ENCODE results near the gene FHIT. TPM values are rescaled to one million over a fixed set of nuclear protein-coding genes. Genes with fewer than 3 reads are reported as not detected.

Gene FHIT
- total and polyA plus RNA-seq, 2 experiments from 2014 or later, result 0.22 to 0.90 TPM

DNA sequence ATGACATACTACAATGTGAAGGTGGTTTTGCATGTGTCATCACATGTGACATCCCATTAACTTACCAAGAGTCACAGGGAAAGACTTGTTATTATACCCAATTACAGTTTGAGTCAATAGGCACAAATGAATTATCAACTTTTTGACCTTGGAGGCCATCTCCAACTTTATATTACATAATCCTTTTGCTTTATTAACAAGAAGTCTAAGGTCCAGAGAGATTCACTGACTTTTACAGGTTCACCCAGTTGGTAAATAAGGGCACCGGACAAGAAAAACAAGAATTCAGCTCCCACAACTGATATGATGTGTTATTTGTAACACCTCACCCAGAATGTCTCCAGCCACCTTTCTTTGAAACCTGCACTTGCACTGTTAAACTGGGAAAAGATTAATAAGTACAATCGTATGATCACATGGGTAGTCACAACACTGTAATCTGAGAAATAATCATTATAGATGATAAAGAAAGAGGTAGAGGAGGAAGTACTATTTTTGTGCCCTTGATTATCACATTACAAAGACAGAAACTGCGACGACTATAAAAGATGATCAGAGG is 928.9 kb downstream of the FHIT start:
- in situ Hi-C loops (cut with MboI), result no loop called here
- H3K4me3 ChIP-seq, result no peak overlapping the region
- H3K9ac ChIP-seq, result no peak overlapping the region
- H2AFZ ChIP-seq, result no peak overlapping the region
- H4K20me1 ChIP-seq (ENCODE audit: insufficient read depth), result no peaks in the 10 kb centered on the region
- TF ChIP-seq EZH2phosphoT487 (IDR thresholded peaks at IDR 0.05; ENCODE audit: insufficient read depth, low read depth) (no peak), EZH2 (IDR thresholded peaks at IDR 0.05; ENCODE audit: insufficient read depth, poor library complexity, severe bottlenecking) (no peak)
- H3K27ac ChIP-seq, result no peak overlapping the region
- H3K36me3 ChIP-seq (ENCODE audit: low read depth), result no peaks in the 10 kb centered on the region
- H3K9me3 ChIP-seq (ENCODE audit: low read depth), result no peaks in the 10 kb centered on the region
- 64 to 72% methylated on average over 4 of the region's 4 CpGs for WGBS, 2 experiments (ENCODE audit: low coverage in 1 of 2, low lambda C conversion rate in 2 of 2, missing lambda C conversion rate in 2 of 2)
- no peaks in the 10 kb centered on the region for H3F3A ChIP-seq (ENCODE audit: insufficient read depth)
- no peaks in the 10 kb centered on the region for H3K79me2 ChIP-seq (ENCODE audit: insufficient read depth)
- no peaks in the 10 kb centered on the region for H3K9me2 ChIP-seq (ENCODE audit: insufficient read depth)
- no peaks in the 10 kb centered on the region for H3K27me3 ChIP-seq (replicated peaks; ENCODE audit: insufficient read depth)
- H3K4me2 ChIP-seq (ENCODE audit: unreplicated experiment), result no peak overlapping the region
- H3K4me1 ChIP-seq (ENCODE audit: insufficient read depth), result no peaks in the 10 kb centered on the region
- no peak for DNase-seq

- no peak overlapping the region for H3K9ac ChIP-seq
- TF ChIP-seq EZH2phosphoT487 (IDR thresholded peaks at IDR 0.05; ENCODE audit: insufficient read depth, low read depth) (no peak), EZH2 (IDR thresholded peaks at IDR 0.05; ENCODE audit: insufficient read depth, poor library complexity, severe bottlenecking) (no peak)
- H3K9me3 ChIP-seq (ENCODE audit: low read depth), result no peaks in the 10 kb centered on the region
- no peak overlapping the region for H3K27ac ChIP-seq
- no peaks in the 10 kb centered on the region for H3K9me2 ChIP-seq (ENCODE audit: insufficient read depth)
- 0 out of 2 replicates have a peak, but pooled peaks cover 10% of the 10 kb centered on the region for H3F3A ChIP-seq (ENCODE audit: insufficient read depth)
- no peaks in the 10 kb centered on the region for H4K20me1 ChIP-seq (ENCODE audit: insufficient read depth)
- no peak overlapping the region for H3K4me3 ChIP-seq
- no peak overlapping the region for H2AFZ ChIP-seq
- H3K4me2 ChIP-seq (ENCODE audit: unreplicated experiment), result no peak overlapping the region
- no peaks in the 10 kb centered on the region for H3K36me3 ChIP-seq (ENCODE audit: low read depth)
- peaks cover 15% of the 10 kb centered on the region for H3K4me1 ChIP-seq (ENCODE audit: insufficient read depth)
- 87 to 88% methylated on average over 9 of the region's 9 CpGs for WGBS, 2 experiments (ENCODE audit: low coverage in 1 of 2, low lambda C conversion rate in 2 of 2, missing lambda C conversion rate in 2 of 2)
- DNase-seq, result no peak
- no peaks in the 10 kb centered on the region for H3K27me3 ChIP-seq (replicated peaks; ENCODE audit: insufficient read depth)
- H3K79me2 ChIP-seq (ENCODE audit: insufficient read depth), result no peaks in the 10 kb centered on the region
- in situ Hi-C loops (cut with MboI), result no loop called here
These were observed 931.9 kb downstream of the FHIT start for GRCh38 chr3:60319179-60319858.

- Histone ChIP-seq H3F3A (ENCODE audit: insufficient read depth) (0 out of 2 replicates have a peak, but pooled peaks cover 10% of the 10 kb centered on the region), H3K9ac (no peak overlapping the region), H2AFZ (no peak overlapping the region), H3K4me2 (ENCODE audit: unreplicated experiment) (peak overlapping the region; percentile 19), H3K4me1 (ENCODE audit: insufficient read depth) (peaks cover 15% of the 10 kb centered on the region), H4K20me1 (ENCODE audit: insufficient read depth) (no peaks in the 10 kb centered on the region), H3K4me3 (no peak overlapping the region), H3K36me3 (ENCODE audit: low read depth) (no peaks in the 10 kb centered on the region), H3K27me3 (replicated peaks; ENCODE audit: insufficient read depth) (no peaks in the 10 kb centered on the region), H3K27ac (no peak overlapping the region), H3K9me2 (ENCODE audit: insufficient read depth) (no peaks in the 10 kb centered on the region), H3K79me2 (ENCODE audit: insufficient read depth) (no peaks in the 10 kb centered on the region), H3K9me3 (ENCODE audit: low read depth) (no peaks in the 10 kb centered on the region)
- peak; percentile 85 for DNase-seq
- no peak for TF ChIP-seq EZH2 (IDR thresholded peaks at IDR 0.05; ENCODE audit: insufficient read depth, poor library complexity, severe bottlenecking)
- TF ChIP-seq EZH2phosphoT487 (IDR thresholded peaks at IDR 0.05; ENCODE audit: insufficient read depth, low read depth), result 0 out of 2 replicates have a peak, but pooled peaks have one; percentile 36
- in situ Hi-C loops (cut with MboI), result no loop called here
These were observed 935.0 kb downstream of the FHIT start for GRCh38 chr3:60316121-60316797.

DNA sequence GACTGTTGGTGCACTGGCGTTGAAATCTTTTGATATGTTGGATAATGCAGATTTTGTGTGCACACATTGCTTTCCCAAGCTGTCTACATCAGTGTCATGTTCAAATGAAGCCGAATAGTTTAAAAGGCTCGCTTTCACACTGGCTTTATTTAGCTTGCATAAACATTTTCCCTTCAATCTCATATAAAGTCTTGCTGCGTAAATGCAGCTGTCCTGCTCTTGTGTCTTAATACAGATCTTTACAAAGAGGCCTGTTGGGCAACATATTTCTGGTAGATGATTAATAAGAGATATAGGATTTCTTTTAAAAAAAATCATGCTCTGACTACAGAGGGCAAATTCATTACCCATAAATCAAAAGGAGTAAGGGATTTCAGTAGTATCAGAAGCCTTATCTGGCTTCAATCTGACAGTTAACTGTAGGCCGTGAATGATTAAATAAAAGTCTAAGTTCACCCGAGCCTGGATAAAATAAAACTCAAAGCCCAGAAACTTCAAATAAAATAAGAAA is 937.2 kb downstream of the FHIT start:
- in situ Hi-C loops (cut with MboI), result no loop called here
- TF ChIP-seq EZH2 (IDR thresholded peaks at IDR 0.05; ENCODE audit: insufficient read depth, poor library complexity, severe bottlenecking), result no peak
- TF ChIP-seq EZH2phosphoT487 (IDR thresholded peaks at IDR 0.05; ENCODE audit: insufficient read depth, low read depth), result no peak
- peaks cover 15% of the 10 kb centered on the region for H3K4me1 ChIP-seq (ENCODE audit: insufficient read depth)
- no peak overlapping the region for H3K4me2 ChIP-seq (ENCODE audit: unreplicated experiment)
- no peaks in the 10 kb centered on the region for H3K27me3 ChIP-seq (replicated peaks; ENCODE audit: insufficient read depth)
- H4K20me1 ChIP-seq (ENCODE audit: insufficient read depth), result no peaks in the 10 kb centered on the region
- no peak for DNase-seq
- H3K36me3 ChIP-seq (ENCODE audit: low read depth), result no peaks in the 10 kb centered on the region
- WGBS, 2 experiments (ENCODE audit: low coverage in 1 of 2, low lambda C conversion rate in 2 of 2, missing lambda C conversion rate in 2 of 2), result 91 to 92% methylated on average over 6 of the region's 6 CpGs
- H3K9me2 ChIP-seq (ENCODE audit: insufficient read depth), result no peaks in the 10 kb centered on the region
- H3K9ac ChIP-seq, result no peak overlapping the region
- H3F3A ChIP-seq (ENCODE audit: insufficient read depth), result 0 out of 2 replicates have a peak, but pooled peaks cover 10% of the 10 kb centered on the region
- H3K79me2 ChIP-seq (ENCODE audit: insufficient read depth), result no peaks in the 10 kb centered on the region
- no peaks in the 10 kb centered on the region for H3K9me3 ChIP-seq (ENCODE audit: low read depth)
- no peak overlapping the region for H2AFZ ChIP-seq
- H3K4me3 ChIP-seq, result no peak overlapping the region
- no peak overlapping the region for H3K27ac ChIP-seq

Data from GM23248 (cell line).